Thoracic aorta (tissue), 2 donors: ENCODE measurements around the gene CYCS. TPM values are rescaled to one million over a fixed set of nuclear protein-coding genes. Genes with fewer than 3 reads are reported as not detected.
A peak's percentile ranks its signal among the peaks of the same experiment; 100 is the strongest.

Experiments used
- ATAC-seq: fragments of 150-250 bp; one replicate; pipeline ENCODE4 v1.8.0; 2017; ENCODE audit warnings: low read depth; ENCODE audit not compliant: insufficient number of reproducible peaks, low FRiP score
- DNase-seq: peaks from one replicate; pipeline ENCODE4 v3.0.0-alpha.2; 2020; ENCODE audit warnings: low spot score
- H3K27ac ChIP-seq, 2 donors: fragments of 200-600 bp; sonication (generic); 1 replicate in 1 of 2; 2 replicates in 1 of 2; pipeline ENCODE4 v1.5.1; 2016; ENCODE audit warnings: mild to moderate bottlenecking in 2 of 2, moderate library complexity in 2 of 2
- H3K27me3 ChIP-seq: fragments of 200-600 bp; sonication (generic); replicated peaks from 2 replicates; pipeline ENCODE4 v1.6.0; 2016; ENCODE audit warnings: mild to moderate bottlenecking; ENCODE audit not compliant: insufficient read depth
- H3K36me3 ChIP-seq: fragments of 200-600 bp; sonication (generic); one replicate; pipeline ENCODE4 v1.5.1; 2016
- H3K4me1 ChIP-seq, 2 donors: fragments of 200-600 bp; sonication (generic); 1 replicate in 1 of 2; 2 replicates in 1 of 2; pipeline versions ENCODE4 v1.5.1 to v1.6.0; 2016; ENCODE audit warnings: low read depth in 2 of 2, mild to moderate bottlenecking in 1 of 2; ENCODE audit not compliant: control insufficient read depth in 1 of 2
- H3K4me3 ChIP-seq: fragments of 200-600 bp; sonication (generic); 2 replicates; pipeline ENCODE4 v1.5.1; 2016; ENCODE audit warnings: mild to moderate bottlenecking
- H3K9me3 ChIP-seq: fragments of 200-600 bp; sonication (generic); 2 replicates; pipeline ENCODE4 v1.5.1; 2016
- total RNA-seq, 2 donors: library from RNA; depleted of rRNA; stranded (reverse); fragments of >200 nt; gene quantifications; one replicate each; pipeline versions ENCODE4 v1.1.0 to v1.2.3, GENCODE V29; 2016
- TF ChIP-seq, protein P1 (sequence below): fragments of 200-600 bp; sonication (generic); IDR thresholded peaks from one replicate; pipeline ENCODE4 v1.5.1; 2019; ENCODE audit warnings: antibody characterized with exemption

CYCS gene
- total RNA-seq, 2 donors from 2014 or later = 16.8 to 29.7 TPM

DNA sequence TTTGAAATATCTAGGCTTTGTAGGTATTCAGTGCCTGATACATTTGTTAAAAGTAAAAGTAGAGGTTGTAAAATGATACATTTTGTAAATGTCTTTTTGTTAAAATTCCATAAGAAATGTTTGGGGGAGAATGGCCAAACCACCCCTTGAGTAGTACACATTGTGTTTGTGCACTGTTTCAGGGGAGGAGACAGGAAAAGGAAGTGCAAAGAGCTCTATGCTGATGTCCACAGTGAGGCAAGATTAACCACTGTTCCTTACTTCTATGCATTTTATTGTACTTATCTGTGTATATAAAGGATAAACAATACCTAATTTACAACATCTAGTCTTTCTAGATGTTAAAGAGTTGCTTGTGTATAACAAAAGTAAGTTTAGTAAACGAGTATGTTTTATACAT lies 7.4 kb upstream of the CYCS start:
- DNase-seq (no peak), ATAC-seq (no peak)
- no peak overlapping the region for H3K4me3 ChIP-seq
- no peaks in the 10 kb centered on the region for H3K27me3 ChIP-seq
- TF ChIP-seq, protein P1, sequence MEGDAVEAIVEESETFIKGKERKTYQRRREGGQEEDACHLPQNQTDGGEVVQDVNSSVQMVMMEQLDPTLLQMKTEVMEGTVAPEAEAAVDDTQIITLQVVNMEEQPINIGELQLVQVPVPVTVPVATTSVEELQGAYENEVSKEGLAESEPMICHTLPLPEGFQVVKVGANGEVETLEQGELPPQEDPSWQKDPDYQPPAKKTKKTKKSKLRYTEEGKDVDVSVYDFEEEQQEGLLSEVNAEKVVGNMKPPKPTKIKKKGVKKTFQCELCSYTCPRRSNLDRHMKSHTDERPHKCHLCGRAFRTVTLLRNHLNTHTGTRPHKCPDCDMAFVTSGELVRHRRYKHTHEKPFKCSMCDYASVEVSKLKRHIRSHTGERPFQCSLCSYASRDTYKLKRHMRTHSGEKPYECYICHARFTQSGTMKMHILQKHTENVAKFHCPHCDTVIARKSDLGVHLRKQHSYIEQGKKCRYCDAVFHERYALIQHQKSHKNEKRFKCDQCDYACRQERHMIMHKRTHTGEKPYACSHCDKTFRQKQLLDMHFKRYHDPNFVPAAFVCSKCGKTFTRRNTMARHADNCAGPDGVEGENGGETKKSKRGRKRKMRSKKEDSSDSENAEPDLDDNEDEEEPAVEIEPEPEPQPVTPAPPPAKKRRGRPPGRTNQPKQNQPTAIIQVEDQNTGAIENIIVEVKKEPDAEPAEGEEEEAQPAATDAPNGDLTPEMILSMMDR = no peak
- H3K27ac ChIP-seq = no peak overlapping the region
- H3K9me3 ChIP-seq = no peaks in the 10 kb centered on the region
- H3K36me3 ChIP-seq = no peaks in the 10 kb centered on the region
- no peaks in the 10 kb centered on the region for H3K4me1 ChIP-seq

DNA sequence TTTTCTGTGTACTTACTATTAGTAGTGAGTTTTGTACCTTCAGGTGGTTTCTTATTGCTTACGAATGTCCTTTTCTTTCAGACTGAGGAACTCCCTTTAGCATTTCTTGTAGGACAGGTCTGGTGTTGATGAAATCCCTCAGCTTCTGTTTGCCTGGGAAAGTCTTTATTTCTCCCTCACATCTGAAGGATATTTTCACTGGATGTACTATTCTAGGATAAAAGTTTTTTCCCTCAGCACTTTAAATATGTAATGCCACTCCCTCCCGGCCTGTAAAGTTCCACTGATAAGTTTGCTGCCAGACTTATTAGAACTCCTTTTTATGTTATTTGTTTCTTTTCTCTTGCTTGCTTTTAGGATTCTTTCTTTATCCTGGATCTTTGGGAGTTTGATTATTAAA lies 1.7 kb upstream of the CYCS start:
- H3K4me1 ChIP-seq = peaks cover 4 to 7% of the 10 kb centered on the region in 2 donors
- no peaks in the 10 kb centered on the region for H3K9me3 ChIP-seq
- DNase-seq (no peak), ATAC-seq (no peak)
- TF ChIP-seq, protein P1 = no peak
- H3K27me3 ChIP-seq = no peaks in the 10 kb centered on the region
- H3K4me3 ChIP-seq = no peak overlapping the region
- H3K27ac ChIP-seq = no peak overlapping the region
- no peaks in the 10 kb centered on the region for H3K36me3 ChIP-seq

DNA sequence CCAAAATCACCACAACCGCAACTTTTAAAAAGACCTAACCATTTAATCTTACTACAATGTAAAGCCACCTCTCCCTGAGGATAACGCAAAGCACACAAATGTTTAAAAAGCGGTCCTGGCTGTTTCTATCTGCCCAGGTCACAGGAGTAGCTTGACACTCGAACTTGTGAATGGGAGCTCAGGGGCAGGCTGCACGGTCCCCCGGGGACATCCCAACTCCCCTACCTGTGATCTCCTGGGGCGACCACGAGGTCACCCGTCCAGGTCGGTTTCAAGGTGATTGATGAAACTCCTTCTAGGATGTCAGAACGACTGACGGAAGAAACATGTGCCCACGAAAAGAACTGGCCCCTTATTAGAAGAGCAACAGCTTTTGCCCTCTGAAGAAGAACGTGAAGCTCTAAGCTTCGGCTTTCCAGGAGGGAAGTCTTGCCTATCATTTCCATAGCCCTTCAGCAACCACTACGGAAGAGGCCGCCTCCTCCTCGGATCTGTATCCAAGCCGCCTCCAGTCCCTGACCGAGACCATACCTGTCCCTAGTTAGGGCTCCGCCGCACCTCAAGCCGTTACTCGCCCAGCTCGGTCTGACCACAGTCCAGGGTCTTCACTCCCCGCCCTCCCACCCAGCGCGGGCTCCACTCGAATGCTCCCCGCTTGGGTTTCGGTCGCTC lies 459 bp downstream of the CYCS start:
- H3K36me3 ChIP-seq = peaks cover 7% of the 10 kb centered on the region
- DNase-seq (no peak), ATAC-seq (no peak)
- TF ChIP-seq, protein P1 = no peak
- peaks cover 4 to 7% of the 10 kb centered on the region in 2 donors for H3K4me1 ChIP-seq
- H3K27ac ChIP-seq = peak overlapping the region; percentile 86 to 89
- H3K27me3 ChIP-seq = no peaks in the 10 kb centered on the region
- H3K9me3 ChIP-seq = no peaks in the 10 kb centered on the region
- H3K4me3 ChIP-seq = peak overlapping the region; percentile 80

DNA sequence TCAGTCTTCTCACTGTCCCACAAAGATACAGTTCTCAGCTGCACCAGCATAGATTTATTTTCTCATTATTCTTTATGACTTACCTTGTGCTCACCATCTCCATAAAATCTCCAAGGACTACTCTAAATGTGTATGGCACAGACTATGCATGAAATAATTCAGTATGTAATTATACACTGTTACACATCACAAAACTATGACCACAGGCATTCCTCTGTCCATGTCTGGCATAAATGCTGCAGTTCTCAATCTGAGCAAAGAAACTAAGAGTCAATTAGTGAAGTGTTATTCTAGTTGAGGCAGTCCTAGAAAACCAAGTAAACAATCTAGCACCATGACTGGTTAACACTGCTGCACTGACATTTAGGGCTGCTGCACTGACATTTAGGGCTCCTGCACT lies 2.7 kb downstream of the CYCS start:
- DNase-seq (no peak), ATAC-seq (no peak)
- Histone ChIP-seq H3K27ac (no peak overlapping the region), H3K27me3 (no peaks in the 10 kb centered on the region), H3K36me3 (peaks cover 7% of the 10 kb centered on the region), H3K9me3 (no peaks in the 10 kb centered on the region), H3K4me1 (peaks cover 4 to 7% of the 10 kb centered on the region in 2 donors), H3K4me3 (no peak overlapping the region)
- TF ChIP-seq, protein P1 = no peak

DNA sequence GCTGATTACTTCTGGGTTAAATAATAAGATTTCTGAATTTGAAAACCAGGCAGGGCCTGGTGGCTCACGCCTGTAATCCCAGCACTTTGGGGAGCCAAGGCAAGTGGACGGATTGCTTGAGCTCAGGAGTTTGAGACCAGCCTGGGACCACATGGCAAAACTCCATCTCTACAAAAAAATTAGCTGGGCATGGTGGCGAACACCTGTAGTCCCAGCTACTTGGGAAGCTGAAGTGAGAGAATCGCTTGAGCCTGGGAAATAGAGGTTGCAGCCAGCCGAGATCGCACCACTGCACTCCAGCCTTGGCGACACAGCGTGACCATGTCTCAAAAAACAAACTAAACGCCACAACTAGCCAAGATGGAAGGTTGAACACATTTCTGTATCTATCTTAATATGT lies 3.5 kb downstream of the CYCS start:
- no peaks in the 10 kb centered on the region for H3K27me3 ChIP-seq
- H3K9me3 ChIP-seq = no peaks in the 10 kb centered on the region
- H3K4me1 ChIP-seq = peaks cover 4 to 7% of the 10 kb centered on the region in 2 donors
- no peak for DNase-seq
- no peak overlapping the region for H3K27ac ChIP-seq
- H3K36me3 ChIP-seq = peaks cover 7% of the 10 kb centered on the region
- TF ChIP-seq, protein P1 = no peak
- ATAC-seq = no peak
- no peak overlapping the region for H3K4me3 ChIP-seq
